Mammary epithelial cell (primary cell): ENCODE results near the gene ABCG1.

Experiments
- EZH2 ChIP-seq: IDR thresholded peaks from 2 replicates; pipeline ENCODE4 v1.6.1; 2012; ENCODE audit warnings: low read length, inconsistent platforms, borderline replicate concordance
- TF ChIP-seq, protein P1 (sequence below), 2 donors: IDR thresholded peaks in 1 of 2; conservative IDR thresholded peaks in 1 of 2; 2 replicates each; pipeline ENCODE4 v1.5.1; 2011 to 2012; ENCODE audit warnings: inconsistent platforms in 2 of 2, low read length in 2 of 2, mild to moderate bottlenecking in 2 of 2, control low read depth in 1 of 2, low read depth in 1 of 2; ENCODE audit not compliant: insufficient read depth in 1 of 2; ENCODE audit errors: extremely low read depth in 1 of 2

DNA sequence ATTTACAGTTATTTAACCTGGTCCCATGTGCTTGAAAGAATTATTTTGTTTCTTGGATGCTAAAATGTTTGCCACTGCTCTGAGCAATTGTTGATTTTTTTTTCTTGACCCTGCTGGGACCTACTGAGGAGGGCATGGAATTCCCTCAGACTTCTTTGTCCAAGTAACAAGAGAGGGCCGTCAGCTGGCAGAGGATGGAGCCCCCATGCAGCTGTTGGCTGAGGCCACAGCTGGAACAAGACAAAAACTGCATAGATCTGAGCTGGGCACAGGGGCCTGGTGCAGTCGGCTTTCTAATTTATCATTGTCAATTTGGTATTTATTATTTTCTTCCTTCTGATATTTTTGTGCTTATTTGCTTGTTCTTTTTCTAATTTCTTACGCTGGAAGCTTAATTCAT lies 39.6 kb upstream of the ABCG1 start:
- TF ChIP-seq, protein P1, sequence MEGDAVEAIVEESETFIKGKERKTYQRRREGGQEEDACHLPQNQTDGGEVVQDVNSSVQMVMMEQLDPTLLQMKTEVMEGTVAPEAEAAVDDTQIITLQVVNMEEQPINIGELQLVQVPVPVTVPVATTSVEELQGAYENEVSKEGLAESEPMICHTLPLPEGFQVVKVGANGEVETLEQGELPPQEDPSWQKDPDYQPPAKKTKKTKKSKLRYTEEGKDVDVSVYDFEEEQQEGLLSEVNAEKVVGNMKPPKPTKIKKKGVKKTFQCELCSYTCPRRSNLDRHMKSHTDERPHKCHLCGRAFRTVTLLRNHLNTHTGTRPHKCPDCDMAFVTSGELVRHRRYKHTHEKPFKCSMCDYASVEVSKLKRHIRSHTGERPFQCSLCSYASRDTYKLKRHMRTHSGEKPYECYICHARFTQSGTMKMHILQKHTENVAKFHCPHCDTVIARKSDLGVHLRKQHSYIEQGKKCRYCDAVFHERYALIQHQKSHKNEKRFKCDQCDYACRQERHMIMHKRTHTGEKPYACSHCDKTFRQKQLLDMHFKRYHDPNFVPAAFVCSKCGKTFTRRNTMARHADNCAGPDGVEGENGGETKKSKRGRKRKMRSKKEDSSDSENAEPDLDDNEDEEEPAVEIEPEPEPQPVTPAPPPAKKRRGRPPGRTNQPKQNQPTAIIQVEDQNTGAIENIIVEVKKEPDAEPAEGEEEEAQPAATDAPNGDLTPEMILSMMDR (conservative IDR thresholded peaks at IDR 0.05 in 1 of 2, IDR thresholded peaks at IDR 0.05 in 1 of 2; ENCODE audit: extremely low read depth in 1 of 2, insufficient read depth in 1 of 2, low read depth in 1 of 2, low read length in 2 of 2) = no peak
- no peak for TF ChIP-seq EZH2
